ENCODE results near the gene CLPSL1. TPM values are rescaled to one million over a fixed set of nuclear protein-coding genes. Genes with fewer than 3 reads are reported as not detected.

The CLPSL1 gene
- total and polyA plus RNA-seq, 8 donors: not detected

DNA sequence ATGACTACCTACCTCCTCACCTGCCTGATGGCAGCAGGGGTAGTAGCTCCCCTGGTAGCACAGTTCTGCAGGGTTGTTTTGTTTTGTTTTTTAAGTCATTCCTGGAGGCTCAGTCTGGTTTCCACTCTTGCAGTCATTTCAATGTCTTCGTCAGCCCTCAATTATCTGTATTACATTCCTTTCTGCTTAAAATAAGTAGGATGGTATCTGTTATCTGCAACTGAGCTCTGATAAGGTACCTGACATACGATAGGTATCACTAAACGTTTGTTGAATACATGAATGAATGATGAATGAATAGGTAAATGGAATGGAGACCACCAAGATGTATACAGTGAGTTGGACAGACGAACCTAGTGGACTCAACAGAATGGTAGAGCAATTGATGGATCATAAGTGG is 11.6 kb upstream of the CLPSL1 start:
- H3K9me3 ChIP-seq: no peaks in the 10 kb centered on the region
- intact Hi-C loops (cut with DNase I; ENCODE audit: low total_unique reads): no loop called here
- peaks cover 0 to 48% (median 9%) of the 10 kb centered on the region in 3 donors for H3K27me3 ChIP-seq
- peaks cover 2 to 7% (median 5%) of the 10 kb centered on the region in 4 donors for H3K4me1 ChIP-seq
- H3K27ac ChIP-seq: no peak overlapping the region
- H3K36me3 ChIP-seq: no peaks in the 10 kb centered on the region
- DNase-seq: no peak
- 55 to 64% (median 57%) methylated on average over 4 of the region's 4 CpGs for WGBS, 5 donors
- no peak for TF ChIP-seq POLR2AphosphoS5 (IDR thresholded peaks at IDR 0.05)
- TF ChIP-seq, protein P1, sequence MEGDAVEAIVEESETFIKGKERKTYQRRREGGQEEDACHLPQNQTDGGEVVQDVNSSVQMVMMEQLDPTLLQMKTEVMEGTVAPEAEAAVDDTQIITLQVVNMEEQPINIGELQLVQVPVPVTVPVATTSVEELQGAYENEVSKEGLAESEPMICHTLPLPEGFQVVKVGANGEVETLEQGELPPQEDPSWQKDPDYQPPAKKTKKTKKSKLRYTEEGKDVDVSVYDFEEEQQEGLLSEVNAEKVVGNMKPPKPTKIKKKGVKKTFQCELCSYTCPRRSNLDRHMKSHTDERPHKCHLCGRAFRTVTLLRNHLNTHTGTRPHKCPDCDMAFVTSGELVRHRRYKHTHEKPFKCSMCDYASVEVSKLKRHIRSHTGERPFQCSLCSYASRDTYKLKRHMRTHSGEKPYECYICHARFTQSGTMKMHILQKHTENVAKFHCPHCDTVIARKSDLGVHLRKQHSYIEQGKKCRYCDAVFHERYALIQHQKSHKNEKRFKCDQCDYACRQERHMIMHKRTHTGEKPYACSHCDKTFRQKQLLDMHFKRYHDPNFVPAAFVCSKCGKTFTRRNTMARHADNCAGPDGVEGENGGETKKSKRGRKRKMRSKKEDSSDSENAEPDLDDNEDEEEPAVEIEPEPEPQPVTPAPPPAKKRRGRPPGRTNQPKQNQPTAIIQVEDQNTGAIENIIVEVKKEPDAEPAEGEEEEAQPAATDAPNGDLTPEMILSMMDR (IDR thresholded peaks at IDR 0.05): no peak
- TF ChIP-seq POLR2A (IDR thresholded peaks at IDR 0.05): no peak
- no peak for TF ChIP-seq EP300 (IDR thresholded peaks at IDR 0.05)
- H3K4me3 ChIP-seq: no peak overlapping the region

DNA sequence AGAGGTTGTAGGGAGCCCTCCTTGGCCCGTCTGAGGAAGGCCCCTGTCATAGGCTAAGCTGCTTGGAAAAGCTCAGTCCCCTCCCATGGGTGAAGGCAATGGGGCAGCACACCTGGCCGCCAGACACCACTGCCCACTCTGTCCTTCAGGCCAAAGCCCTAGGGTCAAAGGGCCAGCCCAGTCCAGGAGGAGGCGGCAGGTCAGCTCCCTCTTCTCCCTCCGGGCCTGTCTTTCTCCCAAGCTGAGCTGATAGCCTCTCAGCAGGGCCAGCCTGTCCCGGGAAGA is 9.5 kb upstream of the CLPSL1 start:
- Histone ChIP-seq H3K27me3 (peaks cover 0 to 49% (median 8%) of the 10 kb centered on the region in 3 donors), H3K36me3 (no peaks in the 10 kb centered on the region), H3K4me1 (peaks cover under 1 to 4% (median 3%) of the 10 kb centered on the region in 4 donors), H3K9me3 (no peaks in the 10 kb centered on the region), H3K4me3 (no peak overlapping the region), H3K27ac (no peak overlapping the region)
- WGBS, 5 donors: 43 to 59% (median 55%) methylated on average over 4 to 5 of the region's 5 CpGs
- TF ChIP-seq POLR2A (IDR thresholded peaks at IDR 0.05) (no peak), EP300 (IDR thresholded peaks at IDR 0.05) (no peak), POLR2AphosphoS5 (IDR thresholded peaks at IDR 0.05) (no peak)
- TF ChIP-seq, protein P1 (IDR thresholded peaks at IDR 0.05): no peak
- DNase-seq: no peak
- intact Hi-C loops (cut with DNase I; ENCODE audit: low total_unique reads): no loop called here

DNA sequence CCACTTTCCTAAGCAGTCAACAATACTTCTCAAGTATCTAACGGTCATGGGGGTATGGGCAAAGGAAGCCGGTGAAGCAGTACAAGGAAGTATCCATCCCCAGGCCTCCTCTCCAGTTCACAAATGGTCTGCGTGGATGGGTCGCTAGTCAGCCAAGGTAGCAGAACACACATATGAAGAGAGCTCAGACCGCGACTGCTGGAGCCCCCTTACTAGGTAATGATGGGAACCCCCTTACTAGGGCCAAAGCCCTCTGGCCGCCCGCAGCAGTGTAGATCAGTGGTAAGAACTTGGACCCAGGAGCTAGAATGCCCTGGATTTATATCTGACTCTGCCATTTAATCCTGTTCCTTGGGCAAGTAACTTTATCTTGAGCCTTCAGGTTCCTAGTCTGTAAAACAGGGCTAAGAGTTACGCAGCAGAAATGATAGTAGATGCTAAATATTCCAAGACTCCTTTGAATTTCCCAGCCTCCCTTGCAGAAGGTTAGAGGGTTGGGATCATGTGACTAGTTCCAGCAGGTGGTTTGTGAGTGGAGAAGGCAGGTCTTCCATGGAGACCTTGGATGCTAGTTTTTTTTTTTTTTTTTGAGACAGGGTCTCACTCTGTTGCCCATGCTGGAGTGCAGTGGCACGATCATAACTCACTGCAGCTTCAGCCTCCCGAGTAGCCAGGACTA is 6.6 kb upstream of the CLPSL1 start:
- WGBS, 5 donors: 76 to 91% (median 79%) methylated on average over 8 to 11 of the region's 11 CpGs
- intact Hi-C loops (cut with DNase I; ENCODE audit: low total_unique reads): no loop called here
- no peak for DNase-seq
- Histone ChIP-seq H3K36me3 (no peaks in the 10 kb centered on the region), H3K4me1 (peaks cover 6 to 10% (median 10%) of the 10 kb centered on the region in 4 donors), H3K4me3 (no peak overlapping the region), H3K27me3 (peaks cover 0 to 63% (median 18%) of the 10 kb centered on the region in 3 donors), H3K9me3 (no peaks in the 10 kb centered on the region), H3K27ac (no peak overlapping the region)
- TF ChIP-seq POLR2AphosphoS5 (IDR thresholded peaks at IDR 0.05) (no peak), POLR2A (IDR thresholded peaks at IDR 0.05) (no peak), EP300 (IDR thresholded peaks at IDR 0.05) (no peak)
- TF ChIP-seq, protein P1 (IDR thresholded peaks at IDR 0.05): no peak

DNA sequence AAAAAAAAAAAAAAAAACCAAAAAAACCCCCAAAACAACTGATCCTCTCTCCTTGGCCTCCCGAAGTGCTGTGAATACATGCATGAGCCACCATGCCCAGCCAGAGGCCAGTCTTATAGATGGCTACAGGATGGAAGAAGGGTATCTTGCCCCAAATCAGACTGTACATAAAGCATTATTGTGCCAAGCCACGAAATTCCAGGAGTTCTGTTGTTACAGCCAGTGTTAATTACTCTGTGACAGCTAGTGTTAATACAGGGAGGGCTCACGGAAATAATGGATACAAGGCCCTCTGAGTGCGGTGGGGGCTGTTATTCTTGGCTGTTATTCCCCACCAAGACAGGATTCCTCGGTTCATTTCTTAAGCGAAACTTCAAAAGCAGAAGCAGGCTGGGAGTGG is 5.8 kb upstream of the CLPSL1 start:
- peaks cover 0 to 65% (median 18%) of the 10 kb centered on the region in 3 donors for H3K27me3 ChIP-seq
- intact Hi-C loops (cut with DNase I; ENCODE audit: low total_unique reads): no loop called here
- DNase-seq: no peak
- TF ChIP-seq POLR2A (IDR thresholded peaks at IDR 0.05) (no peak), EP300 (IDR thresholded peaks at IDR 0.05) (no peak), POLR2AphosphoS5 (IDR thresholded peaks at IDR 0.05) (no peak)
- TF ChIP-seq, protein P1 (IDR thresholded peaks at IDR 0.05): no peak
- 54 to 77% (median 58%) methylated on average over 6 of the region's 6 CpGs for WGBS, 5 donors
- H3K9me3 ChIP-seq: no peaks in the 10 kb centered on the region
- peaks cover 6 to 10% (median 10%) of the 10 kb centered on the region in 4 donors for H3K4me1 ChIP-seq
- no peak overlapping the region for H3K4me3 ChIP-seq
- no peaks in the 10 kb centered on the region for H3K36me3 ChIP-seq
- no peak overlapping the region for H3K27ac ChIP-seq

Measured in stomach (tissue), 9 donors.